HEK293 (cell line): Measurements from ENCODE around the gene SIRT7.
A peak's percentile ranks its signal among the peaks of the same experiment; 100 is the strongest.

Experiments
- CTCF ChIA-PET: fragments of 350-600 bp; formaldehyde crosslinking; extraction: SDS; loops from one replicate; lab custom pipeline; 2021; ENCODE audit warnings: antibody characterized with exemption; lab: Yijun Ruan, JAX
- POLR2A ChIA-PET: fragments of 300-600 bp; formaldehyde crosslinking; extraction: SDS; loops from one replicate; lab custom pipeline; 2020; ENCODE audit warnings: antibody characterized with exemption, inconsistent platforms; lab: Yijun Ruan, JAX
- H3K27ac ChIP-seq: fragments of 200-500 bp; sonication (Bioruptor generic); 2 replicates; pipeline ENCODE4 v1.5.1; 2014; ENCODE audit warnings: low read depth, low read length, control low read depth, inconsistent platforms; ENCODE audit errors: extremely low read depth
- H3K36me3 ChIP-seq, 2 experiments: fragments of 200-500 bp in 1 of 2; sonication (Bioruptor generic) in 1 of 2; 1 replicate in 1 of 2; 2 replicates in 1 of 2; pipeline ENCODE4 v1.5.1; 2014 to 2017; ENCODE audit warnings: inconsistent platforms in 2 of 2, low read length in 2 of 2; ENCODE audit not compliant: control insufficient read depth in 2 of 2, insufficient read depth in 1 of 2
- H3K4me1 ChIP-seq: fragments of 200-500 bp; sonication (Bioruptor generic); 2 replicates; pipeline ENCODE4 v1.5.1; 2014; ENCODE audit warnings: mild to moderate bottlenecking, low read length, inconsistent platforms; ENCODE audit not compliant: control insufficient read depth, insufficient read depth
- H3K4me3 ChIP-seq: 2 replicates; pipeline ENCODE4 v1.5.1; 2011; ENCODE audit warnings: low read depth, mild to moderate bottlenecking, control low read depth, low read length, moderate library complexity
- H3K9me3 ChIP-seq: fragments of 200-500 bp; sonication (Bioruptor generic); 2 replicates; pipeline ENCODE4 v1.5.1; 2014; ENCODE audit warnings: low read depth, low read length, inconsistent platforms; ENCODE audit not compliant: control insufficient read depth, insufficient read depth
- GLIS1 ChIP-seq: fragments of 450-650 bp; formaldehyde crosslinking; IDR thresholded peaks from 2 replicates; pipeline ENCODE4 v1.5.1; 2016; ENCODE audit warnings: missing biosample characterization, missing genetic modification characterization
- GLIS2 ChIP-seq: fragments of 450-650 bp; formaldehyde crosslinking; IDR thresholded peaks from 2 replicates; pipeline ENCODE4 v1.5.1; 2016; ENCODE audit warnings: missing biosample characterization, missing genetic modification characterization
- PATZ1 ChIP-seq: fragments of 450-650 bp; formaldehyde crosslinking; IDR thresholded peaks from 2 replicates; pipeline ENCODE4 v1.5.1; 2016; ENCODE audit warnings: missing biosample characterization, missing genetic modification characterization
- PRDM10 ChIP-seq: fragments of 450-650 bp; formaldehyde crosslinking; IDR thresholded peaks from 2 replicates; pipeline ENCODE4 v1.5.1; 2016; ENCODE audit warnings: missing biosample characterization, missing genetic modification characterization
- PRDM2 ChIP-seq: fragments of 450-650 bp; formaldehyde crosslinking; IDR thresholded peaks from 2 replicates; pipeline ENCODE4 v1.5.1; 2016; ENCODE audit warnings: missing biosample characterization, missing genetic modification characterization, borderline replicate concordance
- REST ChIP-seq: fragments of 450-650 bp; formaldehyde crosslinking; IDR thresholded peaks from 2 replicates; pipeline ENCODE4 v1.5.1; 2016; ENCODE audit warnings: missing biosample characterization, missing genetic modification characterization
- SCRT1 ChIP-seq: fragments of 450-650 bp; formaldehyde crosslinking; IDR thresholded peaks from 2 replicates; pipeline ENCODE4 v1.5.1; 2016; ENCODE audit warnings: missing biosample characterization, missing genetic modification characterization, borderline replicate concordance
- SCRT2 ChIP-seq: fragments of 450-650 bp; formaldehyde crosslinking; IDR thresholded peaks from 2 replicates; pipeline ENCODE4 v1.5.1; 2016; ENCODE audit warnings: missing biosample characterization, missing genetic modification characterization
- ZIC2 ChIP-seq: fragments of 450-650 bp; formaldehyde crosslinking; IDR thresholded peaks from 2 replicates; pipeline ENCODE4 v1.5.1; 2016; ENCODE audit warnings: missing biosample characterization, missing genetic modification characterization
- ZNF248 ChIP-seq: fragments of 450-650 bp; formaldehyde crosslinking; IDR thresholded peaks from 2 replicates; pipeline ENCODE4 v1.5.1; 2017; ENCODE audit warnings: missing biosample characterization, missing genetic modification characterization
- ZNF560 ChIP-seq: fragments of 450-650 bp; formaldehyde crosslinking; IDR thresholded peaks from 2 replicates; pipeline ENCODE4 v1.5.1; 2017; ENCODE audit warnings: missing biosample characterization, missing genetic modification characterization, borderline replicate concordance
- ZNF701 ChIP-seq: fragments of 450-650 bp; formaldehyde crosslinking; IDR thresholded peaks from 2 replicates; pipeline ENCODE4 v1.5.1; 2016; ENCODE audit warnings: missing biosample characterization, missing genetic modification characterization
- ZSCAN16 ChIP-seq: fragments of 450-650 bp; formaldehyde crosslinking; IDR thresholded peaks from 2 replicates; pipeline ENCODE4 v1.5.1; 2016; ENCODE audit warnings: missing biosample characterization, missing genetic modification characterization
- TF ChIP-seq, protein P1 (sequence below): fragments of 450-650 bp; formaldehyde crosslinking; IDR thresholded peaks from 2 replicates; pipeline ENCODE4 v1.5.1; 2017; ENCODE audit warnings: missing biosample characterization, missing genetic modification characterization
- TF ChIP-seq, protein P2 (sequence below): fragments of 450-650 bp; formaldehyde crosslinking; IDR thresholded peaks from 2 replicates; pipeline ENCODE4 v1.5.1; 2016; ENCODE audit warnings: missing biosample characterization, missing genetic modification characterization, low read depth

The SIRT7 gene

DNA sequence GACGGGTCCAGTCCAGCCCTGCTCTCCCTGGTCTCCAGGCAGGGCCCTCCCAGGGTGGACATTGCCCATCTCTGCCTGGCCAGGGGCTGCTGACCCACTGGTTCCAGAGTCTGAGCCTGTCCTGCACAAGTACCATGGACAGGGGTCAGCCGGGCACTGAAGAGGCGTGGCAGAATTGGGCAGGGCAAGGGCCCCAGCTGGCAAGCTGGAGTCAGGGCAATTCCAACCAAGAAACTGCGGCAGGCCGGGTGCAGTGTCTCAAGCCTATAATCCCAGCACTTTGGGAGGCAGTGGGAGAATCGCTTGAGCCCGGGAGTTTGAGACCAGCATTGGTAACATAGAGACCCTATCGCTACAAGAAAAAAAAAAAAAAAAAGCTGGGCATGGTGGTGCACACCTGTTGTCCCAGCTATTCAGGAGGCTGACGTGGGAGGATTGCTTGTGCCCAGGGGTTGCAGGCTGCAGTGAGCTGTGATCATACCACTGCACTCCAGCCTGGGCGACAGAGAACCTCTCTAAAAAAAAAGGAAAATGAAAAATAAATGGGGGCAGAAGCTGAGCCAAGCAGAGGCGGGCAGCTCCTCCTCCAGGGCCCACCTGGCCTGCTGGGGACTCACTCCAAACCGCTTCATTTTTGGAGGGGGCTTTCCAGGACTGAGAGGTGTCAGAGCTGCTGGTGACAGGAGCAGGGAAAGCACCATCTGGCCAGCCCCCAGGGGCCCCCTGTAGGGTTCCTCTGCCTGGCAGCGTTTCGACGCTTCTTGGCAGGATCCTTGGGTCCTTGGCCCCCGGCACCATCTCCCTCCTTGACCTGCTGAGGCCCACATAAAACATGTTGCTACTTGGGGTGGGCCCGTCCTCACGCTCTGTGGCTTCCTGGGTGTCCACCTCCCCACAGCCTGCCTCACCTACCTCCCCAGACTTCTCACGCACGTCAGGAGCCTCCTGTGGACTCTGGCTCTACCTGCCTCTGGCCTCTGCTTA is 12.5 kb upstream of the SIRT7 start:
- ChIA-PET POLR2A (interaction anchor here (0.5 to 1.5 kb wide), 8 partner anchors 13 to 372 kb away, joined by 3 to 6 read pairs (median 4); no protein-coding TSS in a partner anchor), CTCF (interaction anchor here (1.0 to 1.1 kb wide), 2 partner anchors 23 to 92 kb away, joined by 4 read pairs; no protein-coding TSS in a partner anchor)
- H3K4me3 ChIP-seq = no peak overlapping the region
- peak; percentile 56; the same call in 1 of the 2 replicates for TF ChIP-seq SCRT1 (tag by site-specific recombination)
- TF ChIP-seq GLIS2 (tag by site-specific recombination) = peak; percentile 64
- no peak for TF ChIP-seq ZNF701 (tag by site-specific recombination)
- peak; percentile 96 for TF ChIP-seq GLIS1 (tag by site-specific recombination)
- TF ChIP-seq REST (tag by site-specific recombination) = peak; percentile 98
- TF ChIP-seq ZNF248 = no peak
- peak; percentile 36; the same call in 1 of the 2 replicates for TF ChIP-seq PATZ1
- no peak for TF ChIP-seq ZSCAN16 (tag by site-specific recombination)
- peak; percentile 57 for TF ChIP-seq SCRT2
- TF ChIP-seq, protein P1, sequence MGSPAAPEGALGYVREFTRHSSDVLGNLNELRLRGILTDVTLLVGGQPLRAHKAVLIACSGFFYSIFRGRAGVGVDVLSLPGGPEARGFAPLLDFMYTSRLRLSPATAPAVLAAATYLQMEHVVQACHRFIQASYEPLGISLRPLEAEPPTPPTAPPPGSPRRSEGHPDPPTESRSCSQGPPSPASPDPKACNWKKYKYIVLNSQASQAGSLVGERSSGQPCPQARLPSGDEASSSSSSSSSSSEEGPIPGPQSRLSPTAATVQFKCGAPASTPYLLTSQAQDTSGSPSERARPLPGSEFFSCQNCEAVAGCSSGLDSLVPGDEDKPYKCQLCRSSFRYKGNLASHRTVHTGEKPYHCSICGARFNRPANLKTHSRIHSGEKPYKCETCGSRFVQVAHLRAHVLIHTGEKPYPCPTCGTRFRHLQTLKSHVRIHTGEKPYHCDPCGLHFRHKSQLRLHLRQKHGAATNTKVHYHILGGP = no peak
- no peak for TF ChIP-seq ZNF560
- TF ChIP-seq ZIC2 (tag by site-specific recombination) = peak; percentile 72
- TF ChIP-seq, protein P2, sequence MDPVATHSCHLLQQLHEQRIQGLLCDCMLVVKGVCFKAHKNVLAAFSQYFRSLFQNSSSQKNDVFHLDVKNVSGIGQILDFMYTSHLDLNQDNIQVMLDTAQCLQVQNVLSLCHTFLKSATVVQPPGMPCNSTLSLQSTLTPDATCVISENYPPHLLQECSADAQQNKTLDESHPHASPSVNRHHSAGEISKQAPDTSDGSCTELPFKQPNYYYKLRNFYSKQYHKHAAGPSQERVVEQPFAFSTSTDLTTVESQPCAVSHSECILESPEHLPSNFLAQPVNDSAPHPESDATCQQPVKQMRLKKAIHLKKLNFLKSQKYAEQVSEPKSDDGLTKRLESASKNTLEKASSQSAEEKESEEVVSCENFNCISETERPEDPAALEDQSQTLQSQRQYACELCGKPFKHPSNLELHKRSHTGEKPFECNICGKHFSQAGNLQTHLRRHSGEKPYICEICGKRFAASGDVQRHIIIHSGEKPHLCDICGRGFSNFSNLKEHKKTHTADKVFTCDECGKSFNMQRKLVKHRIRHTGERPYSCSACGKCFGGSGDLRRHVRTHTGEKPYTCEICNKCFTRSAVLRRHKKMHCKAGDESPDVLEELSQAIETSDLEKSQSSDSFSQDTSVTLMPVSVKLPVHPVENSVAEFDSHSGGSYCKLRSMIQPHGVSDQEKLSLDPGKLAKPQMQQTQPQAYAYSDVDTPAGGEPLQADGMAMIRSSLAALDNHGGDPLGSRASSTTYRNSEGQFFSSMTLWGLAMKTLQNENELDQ (tag by site-specific recombination) = no peak
- no peak for TF ChIP-seq PRDM2 (tag by site-specific recombination)
- TF ChIP-seq PRDM10 (tag by site-specific recombination) = peak; percentile 73
- TF ChIP-seq, all 188 proteins: peak for 8
- Histone ChIP-seq H3K27ac (no peak overlapping the region), H3K4me1 (peaks cover 3% of the 10 kb centered on the region; the same call in 1 of the 2 replicates), H3K36me3 (peaks cover 0 to 13% of the 10 kb centered on the region in 2 experiments; a peak in 1 of 3 replicates), H3K9me3 (no peaks in the 10 kb centered on the region)
